ENCODE measurements around the gene KHSRP. TPM values are rescaled to one million over a fixed set of nuclear protein-coding genes. Genes with fewer than 3 reads are reported as not detected.
A peak's percentile ranks its signal among the peaks of the same experiment; 100 is the strongest.

KHSRP gene
- total RNA-seq, 1 donor from 2014 or later = 152 TPM

DNA sequence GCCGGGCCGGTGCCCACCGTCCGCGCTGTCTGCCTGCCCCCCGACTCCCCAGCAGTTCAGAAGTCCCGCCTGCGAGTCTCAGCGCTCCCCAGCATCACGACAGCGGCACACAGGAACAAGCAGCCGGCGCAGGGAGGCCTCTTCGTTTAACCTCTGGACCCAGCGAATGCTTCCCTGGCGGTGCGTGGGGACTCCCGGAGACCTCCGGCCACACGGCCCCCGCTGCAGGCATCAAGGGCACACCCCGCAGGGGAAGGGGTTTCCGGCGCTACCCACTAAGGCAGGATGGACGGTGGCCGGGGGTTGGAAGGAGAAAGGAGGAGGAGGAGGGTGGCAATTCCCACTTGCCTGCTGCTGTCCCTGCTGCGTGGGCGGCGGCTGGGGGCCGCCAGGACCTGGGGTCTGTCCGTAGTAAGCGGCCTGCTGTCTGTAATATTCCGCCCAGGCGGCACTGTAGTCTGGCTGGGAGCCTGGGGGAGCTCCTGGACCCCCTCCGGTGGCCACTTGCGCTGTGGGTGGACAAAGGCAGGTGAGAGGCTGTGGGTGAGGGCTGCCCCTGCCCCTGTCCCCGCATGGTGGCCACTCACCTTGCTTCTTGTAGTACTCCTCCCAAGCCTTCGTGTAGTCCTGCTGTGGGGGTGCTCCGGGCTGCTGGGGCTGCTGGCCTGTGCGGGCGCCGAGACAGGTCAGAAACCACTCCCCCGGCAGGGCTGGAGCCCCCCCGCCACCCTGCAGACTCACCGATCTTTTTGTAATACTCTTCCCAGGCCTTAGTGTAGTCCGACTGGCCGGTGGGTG is 9.6 kb downstream of the KHSRP start:
- H3K9me3 ChIP-seq = no peaks in the 10 kb centered on the region
- no peak overlapping the region for H3K27ac ChIP-seq
- TF ChIP-seq, protein P1, sequence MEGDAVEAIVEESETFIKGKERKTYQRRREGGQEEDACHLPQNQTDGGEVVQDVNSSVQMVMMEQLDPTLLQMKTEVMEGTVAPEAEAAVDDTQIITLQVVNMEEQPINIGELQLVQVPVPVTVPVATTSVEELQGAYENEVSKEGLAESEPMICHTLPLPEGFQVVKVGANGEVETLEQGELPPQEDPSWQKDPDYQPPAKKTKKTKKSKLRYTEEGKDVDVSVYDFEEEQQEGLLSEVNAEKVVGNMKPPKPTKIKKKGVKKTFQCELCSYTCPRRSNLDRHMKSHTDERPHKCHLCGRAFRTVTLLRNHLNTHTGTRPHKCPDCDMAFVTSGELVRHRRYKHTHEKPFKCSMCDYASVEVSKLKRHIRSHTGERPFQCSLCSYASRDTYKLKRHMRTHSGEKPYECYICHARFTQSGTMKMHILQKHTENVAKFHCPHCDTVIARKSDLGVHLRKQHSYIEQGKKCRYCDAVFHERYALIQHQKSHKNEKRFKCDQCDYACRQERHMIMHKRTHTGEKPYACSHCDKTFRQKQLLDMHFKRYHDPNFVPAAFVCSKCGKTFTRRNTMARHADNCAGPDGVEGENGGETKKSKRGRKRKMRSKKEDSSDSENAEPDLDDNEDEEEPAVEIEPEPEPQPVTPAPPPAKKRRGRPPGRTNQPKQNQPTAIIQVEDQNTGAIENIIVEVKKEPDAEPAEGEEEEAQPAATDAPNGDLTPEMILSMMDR (IDR thresholded peaks at IDR 0.05) = no peak

DNA sequence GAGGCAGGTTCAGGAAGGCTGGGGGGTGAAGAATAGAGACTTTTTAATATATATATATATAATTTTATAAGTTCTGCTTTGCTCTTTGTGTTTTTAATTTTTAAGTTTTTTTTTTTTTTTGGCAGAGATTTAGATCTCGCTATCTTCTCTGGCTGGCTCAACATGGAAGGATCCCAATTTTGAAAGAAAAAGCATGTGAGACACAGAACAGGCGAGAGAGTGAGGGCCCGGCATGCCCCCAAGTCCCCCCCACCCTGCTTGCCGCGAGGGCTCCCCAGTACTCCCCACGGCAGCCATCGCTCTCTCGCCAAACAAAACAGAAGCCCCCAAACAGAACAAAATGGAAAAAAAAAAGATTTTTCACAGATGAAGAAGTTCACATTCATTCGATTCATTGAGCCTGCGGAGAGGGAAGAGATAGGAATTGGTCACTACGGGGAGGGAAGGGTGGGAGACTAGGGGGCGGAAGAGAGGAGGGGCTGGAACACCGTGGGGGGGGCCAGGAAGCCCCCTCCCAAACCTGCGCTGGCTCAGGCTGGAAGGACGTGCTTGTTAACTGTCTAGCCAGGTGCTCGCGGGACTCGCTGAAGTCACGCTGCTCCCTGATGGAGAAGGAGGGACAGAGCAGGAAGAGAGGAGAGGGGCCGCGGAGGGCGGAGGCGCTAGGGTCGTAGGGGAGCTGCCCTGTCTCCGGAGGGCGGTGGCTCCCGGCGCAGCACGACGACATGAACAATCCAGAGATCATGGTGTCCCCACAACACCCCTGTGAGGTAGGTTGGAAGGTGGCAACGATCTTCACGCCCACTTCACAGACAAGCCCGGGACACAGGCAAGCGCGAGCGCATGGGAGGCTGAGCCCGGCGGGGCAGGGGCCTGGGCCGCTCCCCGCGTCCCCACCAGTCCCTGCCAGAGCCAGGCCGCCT is 10.6 kb downstream of the KHSRP start:
- no peak for DNase-seq (ENCODE audit: low spot score in 2 of 2)
- intact Hi-C loops (cut with DNase I) = no loop called here
- TF ChIP-seq, protein P1 (IDR thresholded peaks at IDR 0.05) = no peak
- Histone ChIP-seq H3K27ac (no peak overlapping the region), H3K27me3 (no peaks in the 10 kb centered on the region), H3K9me3 (no peaks in the 10 kb centered on the region), H3K4me3 (no peak overlapping the region), H3K4me1 (no peaks in the 10 kb centered on the region), H3K36me3 (peaks cover 51% of the 10 kb centered on the region in 2 donors)

More for the DNA sequence above, 9.6 kb downstream of the KHSRP start:
- intact Hi-C loops (cut with DNase I) = no loop called here
- H3K36me3 ChIP-seq = peaks cover 61% of the 10 kb centered on the region in 2 donors
- H3K4me1 ChIP-seq = no peaks in the 10 kb centered on the region
- no peak overlapping the region for H3K4me3 ChIP-seq
- no peaks in the 10 kb centered on the region for H3K27me3 ChIP-seq
- DNase-seq (ENCODE audit: low spot score in 2 of 2) = no peak

DNA sequence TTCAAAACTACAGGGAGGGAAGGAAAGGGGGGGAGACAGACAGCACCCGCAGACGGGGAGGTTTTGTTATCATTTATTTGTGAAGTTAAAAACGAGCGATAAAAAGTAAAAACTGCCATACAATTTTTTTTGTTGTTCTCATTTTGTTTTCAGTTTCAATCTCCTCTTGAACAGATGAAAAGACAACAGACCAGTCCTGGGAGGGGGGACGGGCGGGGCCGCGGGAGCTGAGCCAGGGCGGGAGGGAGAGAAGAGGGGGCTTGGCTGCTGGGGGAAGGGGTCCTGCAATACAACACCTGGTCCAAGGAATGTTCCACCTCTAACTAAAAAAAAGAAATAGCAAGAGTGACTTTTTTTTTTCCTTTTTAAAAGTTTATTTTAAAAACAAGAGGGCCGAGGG is 11.3 kb downstream of the KHSRP start:
- Histone ChIP-seq H3K36me3 (peaks cover 44% of the 10 kb centered on the region in 2 donors), H3K4me1 (no peaks in the 10 kb centered on the region), H3K27me3 (no peaks in the 10 kb centered on the region), H3K27ac (no peak overlapping the region), H3K9me3 (no peaks in the 10 kb centered on the region), H3K4me3 (no peak overlapping the region)
- intact Hi-C loops (cut with DNase I) = no loop called here
- DNase-seq (ENCODE audit: low spot score in 2 of 2) = no peak
- TF ChIP-seq, protein P1 (IDR thresholded peaks at IDR 0.05) = no peak

DNA sequence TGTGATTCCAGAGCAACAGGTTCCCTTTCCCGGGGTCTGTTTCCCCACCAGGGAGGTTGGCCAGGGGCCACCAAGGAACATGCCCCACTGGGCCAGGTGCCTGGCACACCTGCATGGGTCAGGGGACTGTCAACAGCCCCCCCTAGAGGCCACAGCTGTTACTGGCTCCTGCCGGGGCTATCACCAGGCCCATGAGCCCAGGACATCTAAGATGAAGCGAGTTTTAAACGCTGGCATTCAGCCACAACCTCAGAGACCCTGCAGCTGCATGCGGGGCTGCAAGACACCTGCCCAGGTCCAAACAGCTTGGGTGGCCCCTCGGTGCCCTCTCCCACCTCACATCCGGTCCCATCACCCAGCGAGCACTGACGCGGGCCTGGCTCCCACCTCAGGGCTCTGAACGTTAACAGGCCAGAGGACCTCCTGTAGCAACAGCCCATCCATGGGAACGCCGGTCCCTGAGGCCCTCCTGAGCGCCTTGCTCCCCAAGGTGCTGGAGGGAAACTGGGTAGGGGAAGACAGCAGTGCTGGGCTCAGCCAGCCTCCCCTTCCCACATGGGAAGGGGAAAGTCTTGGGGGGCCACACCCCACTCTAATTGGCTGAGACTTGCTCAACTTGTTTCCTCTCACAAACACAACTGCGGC is 12.0 kb downstream of the KHSRP start:
- Histone ChIP-seq H3K4me3 (no peak overlapping the region), H3K27me3 (no peaks in the 10 kb centered on the region), H3K9me3 (no peaks in the 10 kb centered on the region), H3K36me3 (peaks cover 37% of the 10 kb centered on the region in 2 donors), H3K27ac (no peak overlapping the region), H3K4me1 (no peaks in the 10 kb centered on the region)
- intact Hi-C loops (cut with DNase I) = no loop called here
- no peak for DNase-seq (ENCODE audit: low spot score in 2 of 2)
- TF ChIP-seq, protein P1 (IDR thresholded peaks at IDR 0.05) = peak; percentile 6 to 44 (median 34)

DNA sequence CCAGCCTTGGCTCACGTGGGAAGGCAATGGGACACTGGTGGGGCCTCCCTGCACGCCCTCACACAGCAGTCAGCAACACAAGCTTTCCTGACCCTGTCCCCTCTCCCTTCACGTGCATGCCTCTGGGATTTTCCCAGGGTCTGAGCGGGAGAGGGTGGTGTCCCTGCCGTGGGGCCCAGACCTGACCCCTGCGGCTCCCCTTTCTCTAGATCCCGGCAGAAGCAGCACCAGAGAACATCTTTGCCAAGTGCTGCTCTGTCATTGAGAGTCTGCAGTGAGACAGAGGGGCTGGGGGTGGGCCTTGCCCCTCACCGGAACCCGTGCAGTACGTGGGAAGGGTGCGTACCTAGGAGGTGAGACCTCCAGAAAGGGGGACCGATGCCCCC is 12.6 kb downstream of the KHSRP start:
- Histone ChIP-seq H3K4me3 (no peak overlapping the region), H3K9me3 (no peaks in the 10 kb centered on the region), H3K4me1 (no peaks in the 10 kb centered on the region), H3K27ac (no peak overlapping the region), H3K27me3 (no peaks in the 10 kb centered on the region), H3K36me3 (peaks cover 31 to 32% of the 10 kb centered on the region in 2 donors)
- DNase-seq (ENCODE audit: low spot score in 2 of 2) = no peak
- TF ChIP-seq, protein P1 (IDR thresholded peaks at IDR 0.05) = no peak
- intact Hi-C loops (cut with DNase I) = no loop called here

Data from ascending aorta (tissue), 2 donors.